ENCODE data around the gene PRKAR2B.

- no peak for TF ChIP-seq ZNF384 (IDR thresholded peaks at IDR 0.05)
- TF ChIP-seq FOXM1 (IDR thresholded peaks at IDR 0.05; ENCODE audit: borderline replicate concordance), result no peak
- TF ChIP-seq TARDBP (IDR thresholded peaks at IDR 0.05), result no peak
- no peak for TF ChIP-seq SUZ12 (IDR thresholded peaks at IDR 0.05)
These were observed 36.0 kb downstream of the PRKAR2B start for GRCh38 chr7:107080533-107080932.

Data from HEK293T (cell line).